CD4-positive, CD25-positive, alpha-beta regulatory T cell (primary cell): ENCODE results near the gene METTL8. TPM values are rescaled to one million over a fixed set of nuclear protein-coding genes. Genes with fewer than 3 reads are reported as not detected.

Experiments used
- ATAC-seq, 2 donors: fragments of 150-1000 bp; cut with Tn5 transposase; one replicate each; pipeline ENCODE4 v1.10.0; 2021; ENCODE audit warnings: low read depth in 2 of 2, moderate number of reproducible peaks in 2 of 2, moderate library complexity in 1 of 2
- DNase-seq, 3 donors: peaks; one replicate each; pipeline versions ENCODE4 v3.0.0 to v3.0.0-alpha.2; 2012 to 2022; ENCODE audit warnings: mixed read lengths in 1 of 3
- H3K27ac ChIP-seq: one replicate; pipeline ENCODE4 v1.7.0; 2013; ENCODE audit warnings: mild to moderate bottlenecking, low read length; ENCODE audit not compliant: insufficient read depth, poor library complexity, severe bottlenecking
- H3K27me3 ChIP-seq: one replicate; pipeline ENCODE4 v1.7.0; 2013; ENCODE audit warnings: low read length; ENCODE audit not compliant: control insufficient read depth, insufficient read depth
- H3K36me3 ChIP-seq: one replicate; pipeline ENCODE4 v1.7.0; 2013; ENCODE audit warnings: mild to moderate bottlenecking, low read length, moderate library complexity; ENCODE audit not compliant: control insufficient read depth, insufficient read depth
- H3K4me1 ChIP-seq: 2 replicates; pipeline ENCODE4 v1.7.0; 2013; ENCODE audit warnings: mild to moderate bottlenecking, low read length; ENCODE audit not compliant: insufficient read depth, control insufficient read depth, poor library complexity, severe bottlenecking
- H3K4me3 ChIP-seq: one replicate; pipeline ENCODE4 v1.7.0; 2013; ENCODE audit warnings: low read depth, mild to moderate bottlenecking, low read length, moderate library complexity
- H3K9me3 ChIP-seq, 2 experiments: 1 replicate in 1 of 2; 2 replicates in 1 of 2; pipeline ENCODE4 v1.7.0; 2013; ENCODE audit warnings: low read length in 2 of 2, mild to moderate bottlenecking in 1 of 2, moderate library complexity in 1 of 2; ENCODE audit not compliant: control insufficient read depth in 2 of 2
- H3K27ac Mint-ChIP-seq, 3 donors: one replicate each; pipeline ENCODE4 v1.8.0; 2020 to 2022; ENCODE audit warnings: mild to moderate bottlenecking in 3 of 3, mixed read lengths in 3 of 3, moderate library complexity in 2 of 3
- H3K27me3 Mint-ChIP-seq: one replicate; pipeline ENCODE4 v1.8.0; 2022; ENCODE audit warnings: mild to moderate bottlenecking, mixed read lengths
- H3K36me3 Mint-ChIP-seq: one replicate; pipeline ENCODE4 v1.8.0; 2020; ENCODE audit warnings: mixed read lengths
- H3K4me1 Mint-ChIP-seq, 4 donors: one replicate each; pipeline ENCODE4 v1.8.0; 2020 to 2022; ENCODE audit warnings: mixed read lengths in 4 of 4, mild to moderate bottlenecking in 1 of 4
- H3K4me3 Mint-ChIP-seq, 4 donors: one replicate each; pipeline ENCODE4 v1.8.0; 2020 to 2022; ENCODE audit warnings: mild to moderate bottlenecking in 4 of 4, mixed read lengths in 4 of 4, moderate library complexity in 3 of 4
- H3K9me3 Mint-ChIP-seq, 7 donors: one replicate each; pipeline ENCODE4 v1.8.0; 2020 to 2022; ENCODE audit warnings: mixed read lengths in 7 of 7, mild to moderate bottlenecking in 3 of 7, moderate library complexity in 2 of 7
- polyA plus RNA-seq, 4 donors: library from polyadenylated mRNA; unstranded; fragments of 300-500 nt; fragmentation: Illumina TruSeq; gene quantifications; one replicate each; pipeline ENCODE4 v1.2.3, GENCODE V29; 2021
- total RNA-seq: library from RNA; stranded (reverse); gene quantifications from one replicate; pipeline ENCODE4 v1.2.3, GENCODE V29; 2022

The METTL8 gene
- total and polyA plus RNA-seq, 5 donors from 2014 or later = 12.6 to 27.3 (median 19.7) TPM

DNA sequence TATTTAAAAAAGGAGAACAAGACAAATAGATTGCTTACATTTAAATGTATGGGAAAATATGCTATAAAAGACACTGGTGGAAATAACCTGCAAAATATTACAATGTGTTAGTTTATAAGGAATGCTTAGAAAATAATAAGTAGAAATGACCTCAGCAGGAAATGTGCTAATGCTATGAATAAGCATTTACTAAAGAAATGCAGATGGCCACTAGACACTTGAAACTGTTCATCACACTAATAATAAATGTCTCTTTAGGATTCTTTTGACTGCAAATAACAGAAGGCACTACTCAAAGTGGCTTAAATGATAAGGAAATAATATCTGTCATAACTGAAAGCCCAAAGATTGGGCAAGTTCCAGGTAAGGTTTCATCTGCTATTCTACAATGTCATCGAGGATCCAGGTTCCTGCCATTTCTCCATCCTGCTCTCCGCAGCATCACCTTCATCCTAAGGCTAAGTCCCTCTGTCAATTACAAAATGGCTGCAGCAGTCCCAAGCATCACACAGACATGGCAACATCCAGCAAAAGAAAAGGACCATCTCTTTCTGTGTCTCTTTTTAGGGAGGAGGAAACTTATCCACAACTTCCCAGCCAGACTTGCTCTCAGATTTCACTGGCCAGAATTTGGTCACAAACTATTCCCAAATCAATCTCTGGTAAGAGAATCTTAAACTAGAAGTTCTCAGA lies 21.9 kb downstream of the METTL8 start:
- Mint-ChIP-seq H3K27me3 (no peaks in the 10 kb centered on the region), H3K9me3 (peaks cover 0 to 2% (median 0%) of the 10 kb centered on the region in 7 donors), H3K27ac (no peak overlapping the region), H3K4me3 (no peak overlapping the region), H3K4me1 (peaks cover 14 to 25% (median 18%) of the 10 kb centered on the region in 4 donors), H3K36me3 (no peaks in the 10 kb centered on the region)
- H3K4me3 ChIP-seq = no peak overlapping the region
- ATAC-seq (no peak), DNase-seq (no peak)
- H3K9me3 ChIP-seq = no peaks in the 10 kb centered on the region
- H3K4me1 ChIP-seq = peaks cover 2% of the 10 kb centered on the region
- no peaks in the 10 kb centered on the region for H3K27me3 ChIP-seq
- no peak overlapping the region for H3K27ac ChIP-seq
- no peaks in the 10 kb centered on the region for H3K36me3 ChIP-seq

DNA sequence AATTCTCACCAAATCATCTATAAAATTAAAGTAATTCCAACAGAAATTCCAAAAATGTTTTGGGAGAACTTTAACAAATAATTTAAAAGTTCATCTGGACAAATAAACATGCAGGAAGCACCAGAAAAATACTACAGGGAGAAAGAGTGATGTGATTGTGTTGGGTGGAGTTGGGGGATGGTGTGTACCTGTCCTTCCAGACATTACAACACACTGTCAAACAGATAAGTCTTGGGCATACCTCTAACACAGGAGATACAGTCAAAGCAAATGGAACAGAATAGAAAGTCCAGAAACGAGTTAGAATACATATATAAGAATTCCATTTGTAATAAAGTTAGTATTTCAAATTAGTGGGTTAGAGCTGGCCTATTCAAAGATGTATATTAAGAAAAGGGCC lies 22.6 kb downstream of the METTL8 start:
- no peaks in the 10 kb centered on the region for H3K27me3 ChIP-seq
- no peak overlapping the region for H3K27ac ChIP-seq
- Mint-ChIP-seq H3K36me3 (no peaks in the 10 kb centered on the region), H3K27me3 (no peaks in the 10 kb centered on the region), H3K9me3 (peaks cover 0 to 2% (median 0%) of the 10 kb centered on the region in 7 donors), H3K27ac (no peak overlapping the region), H3K4me3 (no peak overlapping the region), H3K4me1 (peaks cover 15 to 24% (median 19%) of the 10 kb centered on the region in 4 donors)
- ATAC-seq (no peak), DNase-seq (no peak)
- H3K36me3 ChIP-seq = no peaks in the 10 kb centered on the region
- no peak overlapping the region for H3K4me3 ChIP-seq
- H3K4me1 ChIP-seq = peaks cover 4% of the 10 kb centered on the region
- no peaks in the 10 kb centered on the region for H3K9me3 ChIP-seq

DNA sequence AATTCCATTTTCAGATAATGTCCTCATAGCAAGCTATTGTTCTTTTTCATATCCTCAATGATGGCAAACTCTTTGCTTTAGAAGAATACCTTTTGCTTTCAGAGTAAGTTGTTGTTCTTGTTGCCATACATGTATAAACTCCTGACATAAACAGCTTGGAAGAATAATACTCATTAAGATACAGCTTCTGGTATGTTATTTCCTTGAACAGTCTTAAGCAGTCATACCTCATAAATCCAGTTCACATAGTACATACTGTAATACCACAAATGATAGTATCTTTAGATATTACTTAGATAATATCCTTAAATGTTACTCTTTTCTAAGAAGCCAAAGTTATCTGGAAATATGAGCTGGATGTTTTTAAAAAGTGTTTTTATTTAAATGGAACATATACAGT lies 23.2 kb downstream of the METTL8 start:
- Mint-ChIP-seq H3K4me3 (no peak overlapping the region), H3K9me3 (peaks cover 0 to 4% (median 0%) of the 10 kb centered on the region in 7 donors), H3K27ac (no peak overlapping the region), H3K27me3 (no peaks in the 10 kb centered on the region), H3K36me3 (no peaks in the 10 kb centered on the region), H3K4me1 (peaks cover 14 to 23% (median 18%) of the 10 kb centered on the region in 4 donors)
- no peaks in the 10 kb centered on the region for H3K27me3 ChIP-seq
- ATAC-seq (no peak), DNase-seq (no peak)
- no peak overlapping the region for H3K4me3 ChIP-seq
- H3K27ac ChIP-seq = no peak overlapping the region
- no peaks in the 10 kb centered on the region for H3K9me3 ChIP-seq
- H3K36me3 ChIP-seq = no peaks in the 10 kb centered on the region
- peaks cover 4% of the 10 kb centered on the region for H3K4me1 ChIP-seq

DNA sequence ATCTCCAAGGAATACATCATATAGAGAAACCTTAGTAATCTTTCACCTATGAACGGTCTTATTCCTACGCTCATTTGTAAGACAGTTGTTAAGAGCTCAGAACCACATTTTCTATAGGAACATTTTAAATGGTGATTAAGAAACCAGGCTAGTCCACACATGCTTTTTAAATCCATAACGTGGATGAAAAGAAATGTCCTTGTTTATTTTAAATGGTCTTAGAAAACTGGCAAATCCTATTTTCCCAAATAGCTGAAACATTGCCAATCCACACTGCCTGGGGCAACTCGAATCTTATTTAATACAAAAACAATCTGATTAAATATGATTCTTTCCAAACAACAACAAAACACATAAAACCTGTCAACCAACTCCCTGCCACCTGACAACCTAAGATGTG lies 23.7 kb downstream of the METTL8 start:
- Histone ChIP-seq H3K27me3 (no peaks in the 10 kb centered on the region), H3K9me3 (no peaks in the 10 kb centered on the region), H3K36me3 (no peaks in the 10 kb centered on the region), H3K4me1 (peaks cover 4% of the 10 kb centered on the region), H3K4me3 (no peak overlapping the region), H3K27ac (no peak overlapping the region)
- Mint-ChIP-seq H3K9me3 (peaks cover 0 to 6% (median 0%) of the 10 kb centered on the region in 7 donors), H3K4me1 (peaks cover 17 to 27% (median 23%) of the 10 kb centered on the region in 4 donors), H3K27ac (peak overlapping the region in 1 of 3 donors; percentile 6), H3K4me3 (no peak overlapping the region), H3K36me3 (no peaks in the 10 kb centered on the region), H3K27me3 (no peaks in the 10 kb centered on the region)
- DNase-seq (no peak), ATAC-seq (no peak)

DNA sequence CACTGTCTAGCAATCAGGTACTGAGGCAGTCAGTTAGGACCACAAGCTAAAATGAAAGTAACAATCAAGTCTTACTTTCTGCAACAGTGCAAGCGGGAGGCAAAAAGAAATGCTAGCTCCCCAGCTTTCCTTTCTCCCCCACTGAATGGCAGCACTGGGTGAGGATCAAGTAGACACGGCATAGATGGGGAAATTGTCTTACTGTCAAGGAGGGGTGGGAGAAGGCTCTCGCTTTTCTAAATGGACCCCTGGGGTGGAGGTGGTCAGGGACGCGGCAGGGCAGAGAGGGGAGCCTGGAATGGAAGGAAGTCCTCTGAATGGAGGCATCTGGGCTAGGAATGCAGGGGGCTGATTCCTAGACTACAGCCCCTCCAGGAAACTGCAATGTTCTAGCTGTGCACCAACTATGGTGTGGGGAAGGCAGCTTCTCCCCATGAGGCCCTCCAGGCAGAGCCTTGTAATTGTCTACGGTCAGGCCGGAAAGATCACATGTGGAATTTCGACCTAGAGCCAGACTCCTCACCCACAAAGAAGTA lies 24.3 kb downstream of the METTL8 start:
- H3K9me3 Mint-ChIP-seq = peaks cover 0 to 6% (median 0%) of the 10 kb centered on the region in 7 donors
- no peak overlapping the region for H3K4me3 ChIP-seq
- peak overlapping the region in 2 of 3 donors; percentile 6 to 43 for H3K27ac Mint-ChIP-seq
- peaks cover 4% of the 10 kb centered on the region for H3K36me3 Mint-ChIP-seq
- H3K36me3 ChIP-seq = no peaks in the 10 kb centered on the region
- H3K27me3 Mint-ChIP-seq = no peaks in the 10 kb centered on the region
- no peak overlapping the region for H3K27ac ChIP-seq
- no peak for DNase-seq
- peaks cover 23 to 29% (median 28%) of the 10 kb centered on the region in 4 donors for H3K4me1 Mint-ChIP-seq
- H3K27me3 ChIP-seq = no peaks in the 10 kb centered on the region
- H3K9me3 ChIP-seq = no peaks in the 10 kb centered on the region
- peaks cover 4% of the 10 kb centered on the region for H3K4me1 ChIP-seq
- peak overlapping the region in 2 of 4 donors; percentile 22 to 28 for H3K4me3 Mint-ChIP-seq
- no peak for ATAC-seq

DNA sequence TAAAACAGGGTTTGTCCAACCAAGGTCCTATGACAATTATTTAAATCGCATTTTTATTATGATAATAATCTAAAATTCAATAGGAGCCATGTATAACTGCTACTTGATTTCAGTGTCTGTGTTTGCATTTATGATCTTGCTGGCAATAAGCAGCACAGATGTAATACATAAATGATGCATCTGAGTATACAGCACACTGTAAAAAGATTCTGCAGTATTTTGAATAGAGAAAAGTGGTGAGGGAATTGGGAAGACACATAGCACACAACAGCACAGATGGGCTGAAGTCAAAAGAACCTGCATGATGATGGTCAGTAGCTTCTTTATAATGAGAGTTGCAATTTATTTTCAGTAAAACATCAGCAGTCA lies 26.1 kb downstream of the METTL8 start:
- Mint-ChIP-seq H3K36me3 (peaks cover 4% of the 10 kb centered on the region), H3K27ac (no peak overlapping the region), H3K27me3 (no peaks in the 10 kb centered on the region), H3K4me3 (peak overlapping the region in 1 of 4 donors; percentile 61), H3K4me1 (peaks cover 32 to 44% (median 36%) of the 10 kb centered on the region in 4 donors), H3K9me3 (peaks cover 0 to 6% (median 0%) of the 10 kb centered on the region in 7 donors)
- no peaks in the 10 kb centered on the region for H3K36me3 ChIP-seq
- H3K4me3 ChIP-seq = no peak overlapping the region
- peaks cover 4% of the 10 kb centered on the region for H3K4me1 ChIP-seq
- no peaks in the 10 kb centered on the region for H3K9me3 ChIP-seq
- no peak for ATAC-seq
- H3K27me3 ChIP-seq = no peaks in the 10 kb centered on the region
- H3K27ac ChIP-seq = no peak overlapping the region
- DNase-seq = no peak

DNA sequence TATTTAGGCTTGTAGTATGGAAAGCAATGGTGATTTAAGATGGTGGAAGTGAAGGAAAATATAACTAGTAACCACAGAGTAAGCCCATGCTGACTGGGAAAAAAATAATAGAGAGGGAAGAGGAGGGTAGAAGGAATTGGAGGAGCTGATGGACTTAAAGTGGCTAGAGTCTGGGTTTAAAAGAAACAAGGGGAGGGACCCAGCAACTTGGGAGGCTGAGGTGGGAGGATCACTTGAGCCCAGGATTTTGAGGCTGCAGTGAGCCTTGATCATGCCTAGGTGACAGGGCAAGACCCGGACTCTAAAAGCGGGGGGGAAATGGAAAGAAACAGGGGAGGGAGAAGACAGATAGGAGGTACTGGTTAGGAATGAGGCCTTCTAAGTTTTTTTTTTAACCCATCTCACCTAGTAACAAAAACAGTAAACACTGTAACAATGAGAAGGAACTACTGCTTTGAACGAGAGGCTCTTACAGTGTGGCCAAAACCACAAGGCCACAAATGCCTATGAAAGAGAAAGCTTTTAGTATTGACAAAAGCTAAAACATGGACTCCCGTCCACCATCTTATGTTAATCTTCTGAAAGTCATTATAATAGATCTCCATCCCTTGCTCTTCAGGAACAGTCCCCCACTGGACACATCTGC lies 26.6 kb downstream of the METTL8 start:
- peak overlapping the region in 2 of 3 donors; percentile 24 to 44 for H3K27ac Mint-ChIP-seq
- DNase-seq (no peak), ATAC-seq (no peak)

More for the DNA sequence above, 26.6 kb downstream of the METTL8 start:
- Mint-ChIP-seq H3K4me3 (peak overlapping the region in 1 of 4 donors; percentile 61), H3K9me3 (peaks cover 0 to 6% (median 1%) of the 10 kb centered on the region in 7 donors), H3K36me3 (peaks cover 6% of the 10 kb centered on the region), H3K27me3 (no peaks in the 10 kb centered on the region), H3K4me1 (peaks cover 32 to 44% (median 36%) of the 10 kb centered on the region in 4 donors)
- Histone ChIP-seq H3K9me3 (peaks cover 0 to 2% of the 10 kb centered on the region in 2 experiments), H3K4me3 (no peak overlapping the region), H3K36me3 (no peaks in the 10 kb centered on the region), H3K27me3 (no peaks in the 10 kb centered on the region), H3K4me1 (peaks cover 4% of the 10 kb centered on the region), H3K27ac (no peak overlapping the region)
